ENCODE results near the gene CHRNE. TPM values are rescaled to one million over a fixed set of nuclear protein-coding genes. Genes with fewer than 3 reads are reported as not detected.
A peak's percentile ranks its signal among the peaks of the same experiment; 100 is the strongest.

The CHRNE gene
- total and polyA plus RNA-seq, 2 of the 8 experiments (the other 6 are each of a cell fraction or from before 2014, with no cell fraction given): 0.15 to 0.33 TPM

GRCh38 chr17:4938688-4939545 is 36.0 kb upstream of the CHRNE start:
- H3K14ac ChIP-seq (ENCODE audit: insufficient read length): no peak overlapping the region
- H3K9ac ChIP-seq (replicated peaks in 1 of 4; ENCODE audit: extremely low read depth in 1 of 4, low read depth in 3 of 4, low read length in 3 of 4): peak overlapping the region; percentile 68 to 93 (median 86)
- peak overlapping the region; percentile 97 for H2BK5ac ChIP-seq (ENCODE audit: low read depth, low read length)
- ChIA-PET POLR2A (ENCODE audit: partially characterized antibody) (interaction anchor here (0.9 to 27.4 kb wide), 15 partner anchors 10 to 131 kb away, joined by 3 to 987 read pairs (median 9); partner anchors contain the start of genes C17orf107, CAMTA2, CHRNE and ENO3), CTCF (ENCODE audit: partially characterized antibody) (interaction anchor here (0.7 to 5.9 kb wide), 12 partner anchors 10 to 207 kb away, joined by 3 to 26 read pairs (median 4); partner anchors contain the start of genes CHRNE, ENO3, MED11 and SPAG7)
- peak overlapping the region; percentile 88 for H3K27ac ChIP-seq (ENCODE audit: low read depth, low read length)
- no peak for DNase-seq (ENCODE audit: low read depth in 1 of 2, low spot score in 2 of 2)
- no peak overlapping the region for H4K5ac ChIP-seq (ENCODE audit: insufficient read length, low read depth, low read length)
- peak overlapping the region; percentile 85 to 94 (median 90) for H3K4me3 ChIP-seq (ENCODE audit: extremely low read depth in 1 of 4, insufficient read depth in 2 of 4, low read depth in 3 of 4, low read length in 4 of 4)
- peak overlapping the region; percentile 50 for H3K56ac ChIP-seq (replicated peaks; ENCODE audit: insufficient read length, low read depth, low read length)
- H2AK5ac ChIP-seq (ENCODE audit: low read depth, low read length): peak overlapping the region; percentile 61; the same call in 1 of the 2 replicates
- H2BK12ac ChIP-seq (ENCODE audit: low read depth, low read length): peak overlapping the region; percentile 39; the same call in 1 of the 2 replicates
- H3K27me3 ChIP-seq (replicated peaks in 1 of 4; ENCODE audit: control insufficient read depth in 3 of 4, extremely low read depth in 1 of 4, insufficient read depth in 3 of 4, low read length in 3 of 4): no peaks in the 10 kb centered on the region
- peak overlapping the region; percentile 93 to 96 for H3K4me2 ChIP-seq (ENCODE audit: insufficient read depth in 1 of 2, low read depth in 2 of 2, low read length in 2 of 2)
- peaks cover 0 to 6% of the 10 kb centered on the region in 2 experiments for H4K20me1 ChIP-seq (replicated peaks in 1 of 2; ENCODE audit: control insufficient read depth in 1 of 2, insufficient read depth in 2 of 2, low read length in 2 of 2)
- peak overlapping the region; percentile 41 for H3K18ac ChIP-seq (ENCODE audit: extremely low read depth, low read length)
- H4K91ac ChIP-seq (replicated peaks; ENCODE audit: insufficient read length, low read length): no peak overlapping the region
- no peak for FAIRE-seq
- H2BK15ac ChIP-seq (ENCODE audit: low read length): 0 out of 2 replicates have a peak overlapping the region, but pooled peaks have one; percentile 46
- 72% methylated on average over 19 of the region's 19 CpGs; no CpG with 5 or more reads in 1 of the 2 experiments for WGBS, 2 experiments (ENCODE audit: extremely low coverage in 1 of 2, insufficient coverage in 1 of 2, insufficient read length in 1 of 2, insufficient replicate concordance in 2 of 2, low coverage in 1 of 2, low lambda C conversion rate in 2 of 2, missing lambda C conversion rate in 1 of 2)
- H2AFZ ChIP-seq (ENCODE audit: low read length): no peak overlapping the region
- H3K4me1 ChIP-seq (replicated peaks in 1 of 4; ENCODE audit: control insufficient read depth in 3 of 4, insufficient read depth in 4 of 4, low read length in 3 of 4): peaks cover 0 to 11% (median 7%) of the 10 kb centered on the region in 4 experiments; a peak in 5 of 7 replicates
- H3K4ac ChIP-seq (replicated peaks; ENCODE audit: insufficient read length, low read depth, low read length): peak overlapping the region; percentile 0
- peaks cover 9% of the 10 kb centered on the region for H3K79me1 ChIP-seq (ENCODE audit: low read depth, low read length)
- peaks cover 13 to 29% (median 20%) of the 10 kb centered on the region in 4 experiments for H3K36me3 ChIP-seq (ENCODE audit: control insufficient read depth in 2 of 4, insufficient read depth in 4 of 4, low read length in 3 of 4)
- H3K23ac ChIP-seq (ENCODE audit: insufficient read length): no peak overlapping the region
- no peak overlapping the region for H2BK20ac ChIP-seq (ENCODE audit: low read length)
- H3K23me2 ChIP-seq (ENCODE audit: low read depth, low read length): peaks cover 15% of the 10 kb centered on the region; the same call in 1 of the 2 replicates
- no peak overlapping the region for H2BK120ac ChIP-seq (replicated peaks; ENCODE audit: low read depth, low read length)
- H3K9me3 ChIP-seq (ENCODE audit: insufficient read depth in 2 of 2, low read depth in 1 of 2, low read length in 1 of 2): no peaks in the 10 kb centered on the region
- H3K79me2 ChIP-seq (ENCODE audit: control insufficient read depth in 1 of 2, insufficient read depth in 2 of 2, low read length in 2 of 2): peaks cover 0 to 30% of the 10 kb centered on the region in 2 experiments; a peak in 3 of 4 replicates
- H4K8ac ChIP-seq (ENCODE audit: extremely low read depth, insufficient read depth, low read length): peak overlapping the region; percentile 92; the same call in 1 of the 2 replicates
- TF ChIP-seq TBP (IDR thresholded peaks at IDR 0.05; ENCODE audit: low read depth, low read length): no peak

Data from H1 (cell line).